ACC112 (cell line): Measurements from ENCODE around the gene ELL.

ENCODE experiments used
- H2AFZ ChIP-seq: fragments of 200-600 bp; sonication (generic); one replicate; pipeline ENCODE4 v1.6.0; 2017; ENCODE audit warnings: antibody characterized with exemption, low read length; ENCODE audit not compliant: unreplicated experiment
- H3K27ac ChIP-seq: fragments of 200-600 bp; sonication (generic); 2 replicates; pipeline ENCODE4 v1.5.1; 2014; ENCODE audit warnings: low read depth, mild to moderate bottlenecking, antibody characterized with exemption, low read length, moderate library complexity
- H3K27me3 ChIP-seq: fragments of 200-600 bp; sonication (generic); 2 replicates; pipeline ENCODE4 v1.6.1; 2014; ENCODE audit warnings: mild to moderate bottlenecking, antibody characterized with exemption, low read length, moderate library complexity, mixed read lengths; ENCODE audit not compliant: insufficient read depth
- H3K36me3 ChIP-seq: fragments of 200-600 bp; sonication (generic); 2 replicates; pipeline ENCODE4 v1.6.1; 2016; ENCODE audit warnings: mild to moderate bottlenecking, antibody characterized with exemption, low read length, moderate library complexity, mixed read lengths; ENCODE audit not compliant: insufficient read depth
- H3K4me1 ChIP-seq: fragments of 200-600 bp; sonication (generic); one replicate; pipeline ENCODE4 v1.6.1; 2016; ENCODE audit warnings: low read length, mixed read lengths; ENCODE audit not compliant: insufficient read depth, unreplicated experiment, control insufficient read depth
- H3K4me3 ChIP-seq: fragments of 200-600 bp; sonication (generic); 2 replicates; pipeline ENCODE4 v1.5.1; 2014; ENCODE audit warnings: mild to moderate bottlenecking, low read depth, low read length
- H3K79me2 ChIP-seq: fragments of 200-600 bp; sonication (generic); one replicate; pipeline ENCODE4 v1.6.0; 2016; ENCODE audit warnings: low read length; ENCODE audit not compliant: control insufficient read depth, unreplicated experiment, insufficient read depth

The ELL gene

GRCh38 chr19:18477042-18477779 lies 44.7 kb downstream of the ELL start:
- Histone ChIP-seq H3K27ac (no peak overlapping the region), H3K4me3 (no peak overlapping the region), H3K36me3 (no peaks in the 10 kb centered on the region), H2AFZ (no peak overlapping the region), H3K79me2 (peaks cover 63% of the 10 kb centered on the region), H3K4me1 (peaks cover 35% of the 10 kb centered on the region), H3K27me3 (no peaks in the 10 kb centered on the region)

- Histone ChIP-seq H3K36me3 (no peaks in the 10 kb centered on the region), H3K79me2 (peaks cover 59% of the 10 kb centered on the region), H3K4me3 (no peak overlapping the region), H3K4me1 (peaks cover 33% of the 10 kb centered on the region), H3K27ac (no peak overlapping the region), H2AFZ (no peak overlapping the region), H3K27me3 (no peaks in the 10 kb centered on the region)
Observed at GRCh38 chr19:18476507-18477041, 45.3 kb downstream of the ELL start.

GRCh38 chr19:18475762-18476331 lies 46.0 kb downstream of the ELL start:
- H3K27me3 ChIP-seq = no peaks in the 10 kb centered on the region
- H3K4me3 ChIP-seq = no peak overlapping the region
- H3K4me1 ChIP-seq = peaks cover 28% of the 10 kb centered on the region
- H3K79me2 ChIP-seq = peaks cover 52% of the 10 kb centered on the region
- H3K27ac ChIP-seq = no peak overlapping the region
- no peak overlapping the region for H2AFZ ChIP-seq
- H3K36me3 ChIP-seq = no peaks in the 10 kb centered on the region

- peaks cover 44% of the 10 kb centered on the region for H3K79me2 ChIP-seq
- no peaks in the 10 kb centered on the region for H3K27me3 ChIP-seq
- no peak overlapping the region for H3K4me3 ChIP-seq
- H3K27ac ChIP-seq = no peak overlapping the region
- H3K36me3 ChIP-seq = no peaks in the 10 kb centered on the region
- H3K4me1 ChIP-seq = peaks cover 19% of the 10 kb centered on the region
- no peak overlapping the region for H2AFZ ChIP-seq
Observed at GRCh38 chr19:18475004-18475453, 46.8 kb downstream of the ELL start.

- peaks cover 13% of the 10 kb centered on the region for H3K4me1 ChIP-seq
- H2AFZ ChIP-seq = no peak overlapping the region
- no peaks in the 10 kb centered on the region for H3K27me3 ChIP-seq
- H3K79me2 ChIP-seq = peaks cover 40% of the 10 kb centered on the region
- no peaks in the 10 kb centered on the region for H3K36me3 ChIP-seq
- no peak overlapping the region for H3K4me3 ChIP-seq
- H3K27ac ChIP-seq = no peak overlapping the region
Observed at GRCh38 chr19:18474366-18474887, 47.4 kb downstream of the ELL start.

GRCh38 chr19:18473706-18474087 lies 48.2 kb downstream of the ELL start:
- H3K27ac ChIP-seq = no peak overlapping the region

GRCh38 chr19:18473003-18473705 lies 48.7 kb downstream of the ELL start:
- Histone ChIP-seq H2AFZ (no peak overlapping the region), H3K79me2 (peaks cover 35% of the 10 kb centered on the region), H3K4me1 (peaks cover 9% of the 10 kb centered on the region), H3K27ac (no peak overlapping the region), H3K27me3 (no peaks in the 10 kb centered on the region), H3K4me3 (no peak overlapping the region), H3K36me3 (no peaks in the 10 kb centered on the region)

More at GRCh38 chr19:18473706-18474087, 48.2 kb downstream of the ELL start:
- Histone ChIP-seq H3K4me1 (peaks cover 9% of the 10 kb centered on the region), H3K79me2 (peaks cover 40% of the 10 kb centered on the region), H3K4me3 (no peak overlapping the region), H3K27me3 (no peaks in the 10 kb centered on the region), H2AFZ (no peak overlapping the region), H3K36me3 (no peaks in the 10 kb centered on the region)

- no peaks in the 10 kb centered on the region for H3K27me3 ChIP-seq
- H3K4me1 ChIP-seq = peaks cover 15% of the 10 kb centered on the region
- no peak overlapping the region for H3K27ac ChIP-seq
- no peak overlapping the region for H3K4me3 ChIP-seq
- H3K79me2 ChIP-seq = peaks cover 20% of the 10 kb centered on the region
- H3K36me3 ChIP-seq = no peaks in the 10 kb centered on the region
- no peak overlapping the region for H2AFZ ChIP-seq
Observed at GRCh38 chr19:18470787-18471186, 51.1 kb downstream of the ELL start.

GRCh38 chr19:18469069-18469846 lies 52.6 kb downstream of the ELL start:
- 0 out of 2 replicates have a peak, but pooled peaks cover 2% of the 10 kb centered on the region for H3K36me3 ChIP-seq
- no peak overlapping the region for H2AFZ ChIP-seq
- H3K4me3 ChIP-seq = no peak overlapping the region
- H3K4me1 ChIP-seq = peaks cover 24% of the 10 kb centered on the region
- no peak overlapping the region for H3K27ac ChIP-seq
- H3K27me3 ChIP-seq = no peaks in the 10 kb centered on the region
- H3K79me2 ChIP-seq = peaks cover 10% of the 10 kb centered on the region

GRCh38 chr19:18468517-18468916 lies 53.4 kb downstream of the ELL start:
- no peak overlapping the region for H2AFZ ChIP-seq
- H3K79me2 ChIP-seq = peaks cover 10% of the 10 kb centered on the region
- H3K4me3 ChIP-seq = no peak overlapping the region
- no peak overlapping the region for H3K27ac ChIP-seq
- H3K36me3 ChIP-seq = 0 out of 2 replicates have a peak, but pooled peaks cover 2% of the 10 kb centered on the region
- H3K4me1 ChIP-seq = peaks cover 25% of the 10 kb centered on the region
- H3K27me3 ChIP-seq = no peaks in the 10 kb centered on the region
